HepG2 (cell line): ENCODE data around the gene LRRC10.

Source experiments
- FOXP4 ChIP-seq: sonication (generic); formaldehyde crosslinking; IDR thresholded peaks from 2 replicates; pipeline ENCODE4 v1.4.0; 2020; ENCODE audit warnings: missing genetic modification reagents
- GFI1 ChIP-seq: sonication (generic); formaldehyde crosslinking; IDR thresholded peaks from 2 replicates; pipeline ENCODE4 v1.5.0; 2020; ENCODE audit warnings: missing genetic modification reagents, mild to moderate bottlenecking, borderline replicate concordance
- HDAC2 ChIP-seq: sonication (generic); formaldehyde crosslinking; IDR thresholded peaks from 2 replicates; pipeline ENCODE4 v1.4.0; 2020; ENCODE audit warnings: missing genetic modification reagents
- MYC ChIP-seq: sonication (generic); formaldehyde crosslinking; IDR thresholded peaks from 2 replicates; pipeline ENCODE4 v1.9.0; 2021; ENCODE audit warnings: missing genetic modification reagents, borderline replicate concordance
- ZBTB7A ChIP-seq: sonication (generic); formaldehyde crosslinking; IDR thresholded peaks from 2 replicates; pipeline ENCODE4 v1.8.0; 2022; ENCODE audit warnings: mild to moderate bottlenecking, missing genetic modification reagents
- ZNF510 ChIP-seq: sonication (generic); formaldehyde crosslinking; IDR thresholded peaks from 2 replicates; pipeline ENCODE4 v1.4.0; 2020; ENCODE audit warnings: low read depth, mild to moderate bottlenecking, missing genetic modification reagents

GRCh38 chr12:69633061-69633460 lies 22.4 kb upstream of the LRRC10 start:
- TF ChIP-seq ZBTB7A, result no peak
- TF ChIP-seq HDAC2, result no peak
- TF ChIP-seq FOXP4, result no peak
- TF ChIP-seq ZNF510 (CRISPR knock-in tag), result no peak
- TF ChIP-seq GFI1 (CRISPR knock-in tag), result no peak
- TF ChIP-seq MYC (CRISPR knock-in tag), result no peak
